ENCODE results near the gene KCNK7.

The KCNK7 gene

GRCh38 chr11:65615229-65615949 is 19.8 kb upstream of the KCNK7 start, which contains the start of gene PCNX3:
Gene PCNX3, plus strand, starts transcription at chr11:65615776. Its CDS starts 536 bp downstream, at chr11:65616312.
- H3K4me3 ChIP-seq (ENCODE audit: low read depth, low read length) = peak within 1 kb of the TSS; percentile 82
- TF ChIP-seq, protein P1, sequence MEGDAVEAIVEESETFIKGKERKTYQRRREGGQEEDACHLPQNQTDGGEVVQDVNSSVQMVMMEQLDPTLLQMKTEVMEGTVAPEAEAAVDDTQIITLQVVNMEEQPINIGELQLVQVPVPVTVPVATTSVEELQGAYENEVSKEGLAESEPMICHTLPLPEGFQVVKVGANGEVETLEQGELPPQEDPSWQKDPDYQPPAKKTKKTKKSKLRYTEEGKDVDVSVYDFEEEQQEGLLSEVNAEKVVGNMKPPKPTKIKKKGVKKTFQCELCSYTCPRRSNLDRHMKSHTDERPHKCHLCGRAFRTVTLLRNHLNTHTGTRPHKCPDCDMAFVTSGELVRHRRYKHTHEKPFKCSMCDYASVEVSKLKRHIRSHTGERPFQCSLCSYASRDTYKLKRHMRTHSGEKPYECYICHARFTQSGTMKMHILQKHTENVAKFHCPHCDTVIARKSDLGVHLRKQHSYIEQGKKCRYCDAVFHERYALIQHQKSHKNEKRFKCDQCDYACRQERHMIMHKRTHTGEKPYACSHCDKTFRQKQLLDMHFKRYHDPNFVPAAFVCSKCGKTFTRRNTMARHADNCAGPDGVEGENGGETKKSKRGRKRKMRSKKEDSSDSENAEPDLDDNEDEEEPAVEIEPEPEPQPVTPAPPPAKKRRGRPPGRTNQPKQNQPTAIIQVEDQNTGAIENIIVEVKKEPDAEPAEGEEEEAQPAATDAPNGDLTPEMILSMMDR (IDR thresholded peaks at IDR 0.05; ENCODE audit: low read depth, low read length) = no peak

DNA sequence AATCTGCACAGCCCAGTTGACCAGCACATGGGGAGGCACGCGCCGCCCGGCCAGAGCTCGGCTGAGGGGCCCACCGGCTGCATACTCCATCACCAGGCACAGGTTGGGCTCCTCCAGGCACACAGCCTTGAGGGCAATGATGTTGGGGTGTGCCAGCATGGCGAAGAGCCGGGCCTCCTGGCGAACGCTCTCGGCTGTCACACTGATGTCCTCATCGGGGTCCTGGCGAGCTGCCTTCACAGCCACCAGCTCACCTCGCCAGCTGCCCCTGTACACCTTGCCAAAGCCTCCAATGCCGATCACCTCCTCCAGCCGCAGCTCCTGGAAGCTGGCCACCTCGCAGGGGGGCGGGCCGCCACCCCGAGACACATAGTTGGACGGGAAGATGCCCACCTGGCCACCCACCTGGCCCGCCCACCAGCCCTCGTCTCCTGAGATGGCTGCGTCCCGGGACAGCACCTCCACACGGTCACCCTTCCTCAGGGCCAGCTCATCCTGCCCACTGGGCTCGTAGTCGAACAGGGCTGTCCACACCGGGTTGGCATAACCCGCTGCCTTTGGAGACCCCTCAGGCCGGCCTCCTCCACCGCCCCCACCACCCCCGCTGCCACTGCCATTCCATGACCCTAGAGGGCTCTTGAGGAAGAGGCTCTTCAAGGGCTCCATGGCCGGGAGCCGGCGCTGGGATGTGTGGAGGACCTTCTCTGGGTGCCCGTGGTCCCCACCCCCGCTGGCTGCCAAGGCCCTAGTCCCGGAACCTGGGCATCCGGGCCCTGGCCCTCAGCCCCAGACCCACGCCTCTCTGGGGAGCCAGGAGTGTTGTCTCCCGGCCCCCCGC is 17.7 kb upstream of the KCNK7 start:
- TF ChIP-seq, protein P1 (IDR thresholded peaks at IDR 0.05; ENCODE audit: low read depth, low read length) = no peak
- peak overlapping the region; percentile 77 for H3K4me3 ChIP-seq (ENCODE audit: low read depth, low read length)

DNA sequence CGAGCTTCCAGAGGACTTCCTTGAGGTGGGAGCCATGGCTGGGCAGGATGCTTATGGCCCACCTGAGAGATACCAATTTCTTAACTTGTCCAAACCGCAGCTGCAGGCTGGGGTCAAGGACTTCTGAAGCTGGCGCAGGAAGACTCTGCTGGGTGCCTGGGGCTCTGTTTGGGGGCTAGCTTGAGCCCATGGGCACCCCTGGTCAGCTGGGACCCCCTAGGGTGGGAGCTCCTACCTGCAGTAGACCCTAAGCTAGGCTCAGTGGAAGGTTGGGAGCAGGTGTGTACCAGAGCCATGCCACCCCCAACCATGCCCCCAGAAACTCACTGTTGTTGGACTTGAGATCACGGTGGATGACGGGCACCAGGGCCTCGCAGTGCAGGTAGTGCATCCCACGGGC is 17.1 kb upstream of the KCNK7 start:
- TF ChIP-seq, protein P1 (IDR thresholded peaks at IDR 0.05; ENCODE audit: low read depth, low read length) = no peak
- H3K4me3 ChIP-seq (ENCODE audit: low read depth, low read length) = peak overlapping the region; percentile 77

- TF ChIP-seq, protein P1 (IDR thresholded peaks at IDR 0.05; ENCODE audit: low read depth, low read length) = no peak
- H3K4me3 ChIP-seq (ENCODE audit: low read depth, low read length) = peak overlapping the region; percentile 77
Measured at GRCh38 chr11:65611758-65612603, 16.4 kb upstream of the KCNK7 start.

DNA sequence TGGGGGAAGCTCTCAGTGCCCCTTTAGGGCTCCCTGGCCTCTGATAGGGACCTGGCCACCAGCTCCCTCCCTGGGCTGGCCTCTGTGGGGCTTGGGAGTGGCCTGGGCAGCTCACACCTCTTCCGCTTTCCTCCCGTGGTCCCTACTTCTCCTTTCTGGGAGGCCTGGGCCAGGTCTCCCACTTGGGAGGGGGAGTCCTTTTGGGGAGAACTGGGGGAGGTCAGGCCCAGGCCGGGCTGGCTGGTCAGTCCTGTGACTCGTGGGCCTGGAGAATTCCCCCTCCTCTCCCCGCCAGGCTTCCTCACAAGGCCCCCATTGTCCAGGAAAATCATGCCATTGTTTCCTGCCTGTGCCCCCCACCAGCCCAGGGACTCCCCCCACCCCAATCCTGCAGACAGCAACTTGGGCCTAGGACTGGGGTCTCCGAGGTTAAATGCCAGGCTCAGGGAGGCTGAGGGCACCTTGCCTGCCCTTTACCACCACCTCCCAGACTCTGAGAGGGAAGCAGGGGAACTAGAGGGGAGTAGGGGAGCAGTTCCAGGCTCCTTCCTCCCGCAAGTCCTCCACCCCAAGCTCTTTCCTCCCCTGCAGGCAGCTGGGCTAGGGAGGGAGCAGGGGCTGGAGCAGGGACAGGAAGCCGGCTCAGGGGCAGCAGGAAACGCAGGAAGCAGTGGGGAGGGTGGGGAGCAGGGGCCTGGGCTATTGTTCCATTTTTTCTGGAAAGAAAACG is 15.6 kb upstream of the KCNK7 start:
- TF ChIP-seq, protein P1 (IDR thresholded peaks at IDR 0.05; ENCODE audit: low read depth, low read length) = no peak
- H3K4me3 ChIP-seq (ENCODE audit: low read depth, low read length) = peak overlapping the region; percentile 77

DNA sequence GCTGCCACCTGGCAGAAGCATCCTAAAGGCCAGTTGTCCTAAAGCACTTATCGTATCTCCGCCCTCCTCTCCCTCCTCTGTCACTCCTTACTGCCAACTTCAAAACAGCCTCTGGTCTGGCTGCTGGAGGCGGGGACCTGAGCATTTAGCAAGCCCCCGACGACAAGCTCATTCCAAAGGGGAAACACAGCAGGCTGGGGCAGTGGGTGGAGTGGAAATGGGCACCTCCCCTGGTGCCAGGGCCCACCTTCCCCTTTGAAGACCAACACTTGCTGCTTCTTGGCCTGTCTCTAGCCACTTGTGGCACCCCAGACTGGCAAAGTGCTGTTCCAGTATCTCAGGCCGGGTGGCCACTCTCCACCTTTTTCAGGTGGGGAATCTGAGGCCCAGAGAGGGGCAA is 14.8 kb upstream of the KCNK7 start:
- H3K4me3 ChIP-seq (ENCODE audit: low read depth, low read length) = no peak overlapping the region
- TF ChIP-seq, protein P1 (IDR thresholded peaks at IDR 0.05; ENCODE audit: low read depth, low read length) = no peak

Data from WI38 (cell line).